GM23338 (cell line): Measurements from ENCODE around the gene ASTN1. TPM values are rescaled to one million over a fixed set of nuclear protein-coding genes. Genes with fewer than 3 reads are reported as not detected.

Experiments
- ATAC-seq: fragments of 200-7000 bp; cut with Tn5 transposase; 3 replicates; pipeline ENCODE4 v1.9.1; 2020
- DNase-seq: peaks from one replicate; pipeline ENCODE4 v3.0.0-alpha.2; 2015; ENCODE audit warnings: low spot score
- H2AFZ ChIP-seq: fragments of 200-600 bp; sonication (generic); 2 replicates; pipeline ENCODE4 v1.8.0; 2016; ENCODE audit warnings: antibody characterized with exemption, mild to moderate bottlenecking, moderate library complexity
- H3F3A ChIP-seq: fragments of 200-600 bp; sonication (generic); replicated peaks from 2 replicates; pipeline ENCODE4 v1.8.0; 2017; ENCODE audit warnings: antibody characterized with exemption, mixed run types, low read depth
- H3K27ac ChIP-seq: fragments of 200-600 bp; sonication (generic); 2 replicates; pipeline ENCODE4 v1.6.1; 2016; ENCODE audit warnings: low read depth
- H3K27me3 ChIP-seq: fragments of 200-600 bp; sonication (generic); 2 replicates; pipeline ENCODE4 v1.8.0; 2016; ENCODE audit warnings: mild to moderate bottlenecking, mixed run types, moderate library complexity; ENCODE audit not compliant: insufficient read depth
- H3K36me3 ChIP-seq: fragments of 200-600 bp; sonication (generic); 2 replicates; pipeline ENCODE4 v1.8.0; 2016; ENCODE audit warnings: mild to moderate bottlenecking; ENCODE audit not compliant: insufficient read depth
- H3K4me1 ChIP-seq: fragments of 200-600 bp; sonication (generic); 2 replicates; pipeline ENCODE4 v1.8.0; 2016; ENCODE audit warnings: mild to moderate bottlenecking, moderate library complexity; ENCODE audit not compliant: insufficient read depth
- H3K4me2 ChIP-seq: fragments of 200-600 bp; sonication (generic); 2 replicates; pipeline ENCODE4 v1.7.1; 2017; ENCODE audit warnings: mixed run types
- H3K4me3 ChIP-seq: fragments of 200-600 bp; sonication (generic); 2 replicates; pipeline ENCODE4 v1.6.1; 2016; ENCODE audit warnings: mixed run types
- H3K79me2 ChIP-seq: fragments of 200-600 bp; sonication (generic); replicated peaks from 2 replicates; pipeline ENCODE4 v1.8.0; 2017; ENCODE audit warnings: mild to moderate bottlenecking; ENCODE audit not compliant: insufficient read depth
- H3K9me2 ChIP-seq: fragments of 200-600 bp; sonication (generic); 2 replicates; pipeline ENCODE4 v1.8.0; 2017; ENCODE audit not compliant: insufficient read depth
- H4K20me1 ChIP-seq: fragments of 200-600 bp; sonication (generic); replicated peaks from 2 replicates; pipeline ENCODE4 v1.8.0; 2017; ENCODE audit warnings: mild to moderate bottlenecking; ENCODE audit not compliant: insufficient read depth
- H3K27ac Mint-ChIP-seq: 2 replicates; pipeline ENCODE4 v1.8.0; 2020; ENCODE audit warnings: inconsistent platforms, mild to moderate bottlenecking, moderate library complexity, mixed read lengths
- H3K27me3 Mint-ChIP-seq: 3 replicates; pipeline ENCODE4 v1.8.0; 2022; ENCODE audit warnings: low read depth, mild to moderate bottlenecking, moderate library complexity, mixed read lengths, inconsistent platforms; ENCODE audit not compliant: insufficient read depth, poor library complexity
- H3K36me3 Mint-ChIP-seq: 3 replicates; pipeline ENCODE4 v1.8.0; 2021; ENCODE audit warnings: low read depth, mild to moderate bottlenecking, inconsistent platforms, moderate library complexity, mixed read lengths
- H3K4me1 Mint-ChIP-seq: 3 replicates; pipeline ENCODE4 v1.8.0; 2020; ENCODE audit warnings: mild to moderate bottlenecking, inconsistent platforms, mixed read lengths
- H3K4me3 Mint-ChIP-seq: 3 replicates; pipeline ENCODE4 v1.8.0; 2021; ENCODE audit warnings: moderate library complexity, mild to moderate bottlenecking, inconsistent platforms, mixed read lengths
- H3K9me3 Mint-ChIP-seq: 3 replicates; pipeline ENCODE4 v1.8.0; 2020; ENCODE audit warnings: moderate library complexity, mild to moderate bottlenecking, inconsistent platforms, mixed read lengths
- CREB1 ChIP-seq: fragments of 250-450 bp; sonication (Bioruptor Pico); IDR thresholded peaks from 2 replicates; pipeline ENCODE4 v1.5.0; 2020; ENCODE audit warnings: low read depth, mild to moderate bottlenecking, moderate library complexity
- EZH2 ChIP-seq: fragments of 200-600 bp; sonication (generic); IDR thresholded peaks from one replicate; pipeline ENCODE4 v1.8.0; 2017; ENCODE audit warnings: antibody characterized with exemption, mild to moderate bottlenecking, low read depth; ENCODE audit not compliant: unreplicated experiment
- EZH2phosphoT487 ChIP-seq: fragments of 200-600 bp; sonication (generic); IDR thresholded peaks from one replicate; pipeline ENCODE4 v1.8.1; 2018; ENCODE audit warnings: antibody characterized with exemption; ENCODE audit not compliant: unreplicated experiment
- JUNB ChIP-seq: IDR thresholded peaks from one replicate; pipeline ENCODE4 v1.6.1; 2016; ENCODE audit warnings: antibody characterized with exemption; ENCODE audit not compliant: unreplicated experiment
- NANOG ChIP-seq: IDR thresholded peaks from 2 replicates; pipeline ENCODE4 v1.6.1; 2016; ENCODE audit warnings: antibody characterized with exemption, borderline replicate concordance
- POLR2AphosphoS5 ChIP-seq: IDR thresholded peaks from 2 replicates; pipeline ENCODE4 v1.6.1; 2016; ENCODE audit warnings: antibody characterized with exemption, low read depth
- REST ChIP-seq: IDR thresholded peaks from one replicate; pipeline ENCODE4 v1.6.1; 2018; ENCODE audit warnings: antibody characterized with exemption; ENCODE audit not compliant: unreplicated experiment
- STAT1 ChIP-seq: IDR thresholded peaks from one replicate; pipeline ENCODE4 v1.6.1; 2016; ENCODE audit warnings: antibody characterized with exemption; ENCODE audit not compliant: unreplicated experiment
- ZNF114 ChIP-seq: fragments of 250-450 bp; sonication (Bioruptor Pico); IDR thresholded peaks from 2 replicates; pipeline ENCODE4 v1.5.0; 2020; ENCODE audit warnings: mild to moderate bottlenecking, moderate library complexity
- ZNF331 ChIP-seq: fragments of 250-450 bp; sonication (Bioruptor Pico); IDR thresholded peaks from 2 replicates; pipeline ENCODE4 v1.5.0; 2020; ENCODE audit warnings: low read depth, mild to moderate bottlenecking, moderate library complexity
- ZNF462 ChIP-seq: fragments of 250-450 bp; sonication (Bioruptor Pico); IDR thresholded peaks from 2 replicates; pipeline ENCODE4 v1.5.0; 2020; ENCODE audit warnings: mild to moderate bottlenecking, moderate library complexity
- polyA plus RNA-seq: library from polyadenylated mRNA; unstranded; fragments of >200 nt; fragmentation: Nextera tagmentation; extraction: Ambion mirVana; gene quantifications from 2 replicates; pipeline ENCODE4 v1.2.1, GENCODE V29; 2016
- total RNA-seq: library from RNA; depleted of rRNA; stranded (reverse); fragments of >200 nt; shearing (Covaris generic); gene quantifications from 2 replicates; pipeline ENCODE4 v1.2.3, GENCODE V29; 2014
- TF ChIP-seq, protein P1 (sequence below): IDR thresholded peaks from 2 replicates; pipeline ENCODE4 v1.6.1; 2016; ENCODE audit warnings: antibody characterized with exemption

The ASTN1 gene
- total and polyA plus RNA-seq, 2 experiments from 2014 or later, result 2.0 to 5.2 TPM

GRCh38 chr1:176837708-176838107, 326.8 kb downstream of the ASTN1 start:
- H3F3A ChIP-seq, result no peaks in the 10 kb centered on the region
- no peaks in the 10 kb centered on the region for H3K4me1 ChIP-seq
- no peaks in the 10 kb centered on the region for H3K36me3 ChIP-seq
- no peaks in the 10 kb centered on the region for H3K79me2 ChIP-seq
- H3K4me3 ChIP-seq, result no peak overlapping the region
- H3K4me1 Mint-ChIP-seq, result peaks cover 4% of the 10 kb centered on the region; the same call in 1 of the 3 replicates
- ATAC-seq (no peak), DNase-seq (no peak)
- no peak overlapping the region for H3K4me2 ChIP-seq
- no peak overlapping the region for H3K27ac Mint-ChIP-seq
- TF ChIP-seq ZNF462 (CRISPR knock-in tag), result no peak
- TF ChIP-seq POLR2AphosphoS5, result no peak
- no peak for TF ChIP-seq EZH2phosphoT487
- TF ChIP-seq STAT1, result no peak
- no peak for TF ChIP-seq ZNF331 (CRISPR knock-in tag)
- no peak for TF ChIP-seq ZNF114
- TF ChIP-seq JUNB, result no peak
- TF ChIP-seq, protein P1, sequence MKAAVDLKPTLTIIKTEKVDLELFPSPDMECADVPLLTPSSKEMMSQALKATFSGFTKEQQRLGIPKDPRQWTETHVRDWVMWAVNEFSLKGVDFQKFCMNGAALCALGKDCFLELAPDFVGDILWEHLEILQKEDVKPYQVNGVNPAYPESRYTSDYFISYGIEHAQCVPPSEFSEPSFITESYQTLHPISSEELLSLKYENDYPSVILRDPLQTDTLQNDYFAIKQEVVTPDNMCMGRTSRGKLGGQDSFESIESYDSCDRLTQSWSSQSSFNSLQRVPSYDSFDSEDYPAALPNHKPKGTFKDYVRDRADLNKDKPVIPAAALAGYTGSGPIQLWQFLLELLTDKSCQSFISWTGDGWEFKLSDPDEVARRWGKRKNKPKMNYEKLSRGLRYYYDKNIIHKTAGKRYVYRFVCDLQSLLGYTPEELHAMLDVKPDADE, result no peak
- TF ChIP-seq CREB1, result no peak
- no peak for TF ChIP-seq EZH2
- TF ChIP-seq NANOG, result no peak
- TF ChIP-seq REST, result no peak
- no peaks in the 10 kb centered on the region for H3K27me3 ChIP-seq
- no peak overlapping the region for H3K4me3 Mint-ChIP-seq
- H3K36me3 Mint-ChIP-seq, result no peaks in the 10 kb centered on the region
- H3K27me3 Mint-ChIP-seq, result peaks cover 1% of the 10 kb centered on the region
- no peak overlapping the region for H3K27ac ChIP-seq
- H4K20me1 ChIP-seq, result no peaks in the 10 kb centered on the region
- H3K9me2 ChIP-seq, result peaks cover 3% of the 10 kb centered on the region; the same call in 1 of the 2 replicates
- H2AFZ ChIP-seq, result no peak overlapping the region
- no peaks in the 10 kb centered on the region for H3K9me3 Mint-ChIP-seq
